HepG2 (cell line): ENCODE results near the gene ADAMTS2. TPM values are rescaled to one million over a fixed set of nuclear protein-coding genes. Genes with fewer than 3 reads are reported as not detected.

ENCODE experiments used
- ATAC-seq: fragments of 200-7000 bp; cut with Tn5 transposase; 3 replicates; pipeline ENCODE4 v1.9.1; 2020; ENCODE audit warnings: mild to moderate bottlenecking, moderate library complexity
- BruUV-seq: library from RNA; stranded (reverse); fragments of 400-500 nt; replicated peaks from 2 replicates; lab custom pipeline; 2021; lab: Mats Ljungman, UMichigan
- CTCF ChIA-PET: fragments of 300-600 bp; formaldehyde crosslinking; extraction: SDS; loops from one replicate; lab custom pipeline; 2021; ENCODE audit warnings: low total read pairs, inconsistent platforms, low intra/inter-chr PET ratio; lab: Yijun Ruan, JAX
- POLR2A ChIA-PET: fragments of 350-600 bp; sonication (Branson Sonifier 250); formaldehyde crosslinking; loops from one replicate; lab custom pipeline; 2020; ENCODE audit warnings: antibody characterized with exemption, inconsistent platforms; lab: Yijun Ruan, JAX
- DNase-seq: peaks from one replicate; pipeline ENCODE4 v3.0.0-alpha.2; 2015; ENCODE audit warnings: low spot score
- FAIRE-seq: peaks from 3 replicates; lab custom pipeline; 2011; peaks lifted over from hg19 to GRCh38; lab: Jason Lieb, UNC
- H2AFZ ChIP-seq: one replicate; pipeline ENCODE4 v1.6.1; 2011; ENCODE audit warnings: low read length, inconsistent platforms
- H3K27ac ChIP-seq: fragments of 300-600 bp; 3 replicates; pipeline ENCODE4 v1.8.0; 2011; ENCODE audit warnings: mixed run types, mild to moderate bottlenecking, mixed read lengths, low read length, inconsistent platforms; ENCODE audit not compliant: insufficient read depth; ENCODE audit errors: extremely low read length
- H3K27me3 ChIP-seq, 2 experiments: fragments of 200-600 bp in 1 of 2; 2 replicates in 1 of 2; 3 replicates in 1 of 2; pipeline versions ENCODE4 v1.6.0 to v1.8.0; 2011; ENCODE audit warnings: low read length in 2 of 2, mild to moderate bottlenecking in 2 of 2, moderate library complexity in 2 of 2, inconsistent platforms in 1 of 2; ENCODE audit not compliant: insufficient read depth in 2 of 2, control insufficient read depth in 1 of 2
- H3K36me3 ChIP-seq, 2 experiments: fragments of 200-600 bp in 1 of 2; replicated peaks in 1 of 2; 2 replicates in 1 of 2; 3 replicates in 1 of 2; pipeline versions ENCODE4 v1.5.1 to v1.8.0; 2011; ENCODE audit warnings: low read length in 2 of 2, inconsistent platforms in 1 of 2; ENCODE audit not compliant: insufficient read depth in 2 of 2, control insufficient read depth in 1 of 2
- H3K4me1 ChIP-seq: 2 replicates; pipeline ENCODE4 v1.5.1; 2012; ENCODE audit warnings: low read length, inconsistent platforms; ENCODE audit not compliant: insufficient read depth
- H3K4me2 ChIP-seq: 2 replicates; pipeline ENCODE4 v1.6.0; 2011; ENCODE audit warnings: low read depth, low read length, inconsistent platforms
- H3K4me3 ChIP-seq, 3 experiments: fragments of 200-600 bp in 1 of 3; sonication (generic), shearing (Covaris generic) in 1 of 3; replicated peaks in 1 of 3; 2 replicates each; pipeline ENCODE4 v1.5.1; 2011 to 2016; ENCODE audit warnings: low read length in 3 of 3, inconsistent platforms in 2 of 3, low read depth in 2 of 3, mild to moderate bottlenecking in 2 of 3, control low read depth in 1 of 3, mixed read lengths in 1 of 3; ENCODE audit not compliant: insufficient read depth in 1 of 3
- H3K79me2 ChIP-seq: one replicate; pipeline ENCODE4 v1.6.1; 2011; ENCODE audit warnings: low read length, inconsistent platforms; ENCODE audit not compliant: insufficient read depth
- H3K9ac ChIP-seq: 2 replicates; pipeline ENCODE4 v1.6.0; 2011; ENCODE audit warnings: mild to moderate bottlenecking, low read depth, low read length, inconsistent platforms; ENCODE audit not compliant: insufficient read depth
- H3K9me3 ChIP-seq: 2 replicates; pipeline ENCODE4 v1.5.1; 2012; ENCODE audit warnings: mild to moderate bottlenecking, low read length
- H4K20me1 ChIP-seq: 2 replicates; pipeline ENCODE4 v1.6.0; 2011; ENCODE audit warnings: inconsistent platforms, mild to moderate bottlenecking, low read length, moderate library complexity; ENCODE audit not compliant: insufficient read depth
- ESRRA ChIP-seq: sonication (generic); formaldehyde crosslinking; IDR thresholded peaks from 2 replicates; pipeline ENCODE4 v1.5.1; 2020; ENCODE audit warnings: mild to moderate bottlenecking, low read depth, missing genetic modification reagents
- POLR2G ChIP-seq: fragments of 200-400 bp; formaldehyde crosslinking; IDR thresholded peaks from 2 replicates; pipeline ENCODE4 v1.6.1; 2018; ENCODE audit warnings: mild to moderate bottlenecking, low read depth, low read length, moderate library complexity
- SCMH1 ChIP-seq: sonication (generic); formaldehyde crosslinking; IDR thresholded peaks from 2 replicates; pipeline ENCODE4 v1.9.0; 2021; ENCODE audit warnings: missing genetic modification reagents, mild to moderate bottlenecking, borderline replicate concordance
- TBX2 ChIP-seq: sonication (generic); formaldehyde crosslinking; IDR thresholded peaks from 2 replicates; pipeline ENCODE4 v1.5.0; 2020; ENCODE audit warnings: missing genetic modification reagents, mild to moderate bottlenecking, borderline replicate concordance
- ZNF280B ChIP-seq: sonication (generic); formaldehyde crosslinking; IDR thresholded peaks from 2 replicates; pipeline ENCODE4 v1.5.0; 2020; ENCODE audit warnings: missing genetic modification reagents, mild to moderate bottlenecking, borderline replicate concordance
- ZNF318 ChIP-seq: sonication (generic); formaldehyde crosslinking; IDR thresholded peaks from 2 replicates; pipeline ENCODE4 v1.4.0; 2020; ENCODE audit warnings: mild to moderate bottlenecking, missing genetic modification reagents
- ZNF512 ChIP-seq: sonication (generic); formaldehyde crosslinking; IDR thresholded peaks from 2 replicates; pipeline ENCODE4 v1.4.0; 2020; ENCODE audit warnings: mild to moderate bottlenecking, missing genetic modification reagents
- WGBS: methylation state at CpG from one replicate; pipeline ENCODE4 v1.1.6; 2017; ENCODE audit warnings: low lambda C conversion rate; 5-methylcytosine and 5-hydroxymethylcytosine counted together
- in situ Hi-C: cut with HindIII; loops from 2 replicates; pipeline ENCODE4 v1.10.0; 2017; ENCODE audit warnings: low pct_unique_long_range_greater_than_20kb; ENCODE audit not compliant: extremely low pct_ligation_motif_present
- intact Hi-C: fragments of 100-400 bp; cut with micrococcal nuclease; formaldehyde crosslinking; loops from one replicate; pipeline ENCODE4 v1.10.0; 2022; ENCODE audit not compliant: unreplicated experiment
- polyA plus RNA-seq, 8 experiments: library from polyadenylated mRNA; depleted of rRNA in 3 of 8; stranded (reverse) in 7 of 8; unstranded in 1 of 8; fragments of >200 nt; fragmentation: Illumina TruSeq in 4 of 8; extraction: Trizol in 4 of 8; gene quantifications; 2 replicates each; pipeline versions ENCODE4 v1.2.1 to v1.2.3, GENCODE V29; 2011 to 2016; ENCODE audit warnings: low read depth in 4 of 8, missing spikeins in 1 of 8, mixed read lengths in 1 of 8; ENCODE audit not compliant: insufficient read depth in 1 of 8
- total RNA-seq, 5 experiments: library from RNA; depleted of rRNA; stranded (reverse); fragments of >200 nt; fragmentation: Illumina TruSeq; extraction: Trizol; gene quantifications; 2 replicates each; pipeline ENCODE4 v1.2.3, GENCODE V29; 2016; ENCODE audit warnings: low read depth in 1 of 5

ADAMTS2 gene
- total and polyA plus RNA-seq, 2 of the 13 experiments (the other 11 are each of a cell fraction or from before 2014, with no cell fraction given), result 0.24 to 3.5 TPM

- intact Hi-C loops, result no loop called here
- no TSS peak for BruUV-seq
- FAIRE-seq, result no peak
- Histone ChIP-seq H3K4me3 (no peak overlapping the region), H3K4me2 (no peak overlapping the region), H2AFZ (no peak overlapping the region), H3K9me3 (no peaks in the 10 kb centered on the region), H3K9ac (no peak overlapping the region), H4K20me1 (no peaks in the 10 kb centered on the region), H3K27ac (no peak overlapping the region), H3K36me3 (no peaks in the 10 kb centered on the region), H3K4me1 (no peaks in the 10 kb centered on the region), H3K27me3 (no peaks in the 10 kb centered on the region; a peak in 1 of 5 replicates), H3K79me2 (no peaks in the 10 kb centered on the region)
- 61% methylated on average over 7 of the region's 18 CpGs for WGBS
- in situ Hi-C loops, result no loop called here
- no peak for DNase-seq
- ChIA-PET CTCF (no interaction called here), POLR2A (no interaction called here)
- no peak for ATAC-seq
- TF ChIP-seq ZNF512 (CRISPR knock-in tag) (no peak), ZNF318 (CRISPR knock-in tag) (no peak), POLR2G (no peak), TBX2 (no peak), ZNF280B (CRISPR knock-in tag) (no peak), SCMH1 (CRISPR knock-in tag) (no peak), ESRRA (CRISPR knock-in tag) (no peak)
Observed at GRCh38 chr5:179129607-179130071, 215.6 kb downstream of the ADAMTS2 start.
